VCaP (cell line): ENCODE results near the gene ZNF248.
"Not testable (repeated sequence)": the region's sequence is repeated elsewhere in the genome, so short reads cannot be mapped to it uniquely, and the experiment has no call there.

Experiments used
- H3K27ac ChIP-seq: fragments of 450-650 bp; 2 replicates; pipeline ENCODE4 v1.5.1; 2017
- CTCF ChIP-seq: fragments of 450-650 bp; conservative IDR thresholded peaks from 2 replicates; pipeline ENCODE4 v1.5.1; 2017; ENCODE audit warnings: mild to moderate bottlenecking, moderate library complexity

ZNF248 gene

GRCh38 chr10:37871568-37872251, 14.3 kb upstream of the ZNF248 start:
- H3K27ac ChIP-seq: no peak overlapping the region
- TF ChIP-seq CTCF: no peak

- no peak for TF ChIP-seq CTCF
- no peak overlapping the region for H3K27ac ChIP-seq
Measured at GRCh38 chr10:37871143-37871542, 13.7 kb upstream of the ZNF248 start.

- no peak for TF ChIP-seq CTCF
- H3K27ac ChIP-seq: no peak overlapping the region
Measured at GRCh38 chr10:37868796-37869195, 11.4 kb upstream of the ZNF248 start.

GRCh38 chr10:37865957-37866803, 8.8 kb upstream of the ZNF248 start:
- H3K27ac ChIP-seq: no peak overlapping the region
- no peak for TF ChIP-seq CTCF

- TF ChIP-seq CTCF: no peak
- H3K27ac ChIP-seq: no peak overlapping the region
Measured at GRCh38 chr10:37865264-37865663, 7.9 kb upstream of the ZNF248 start.

- TF ChIP-seq CTCF: no peak
- no peak overlapping the region for H3K27ac ChIP-seq
Measured at GRCh38 chr10:37860494-37861190, 3.2 kb upstream of the ZNF248 start.

GRCh38 chr10:37859270-37859669, 1.9 kb upstream of the ZNF248 start:
- H3K27ac ChIP-seq: not testable (repeated sequence)
